ENCODE results near the gene UBE2K. TPM values are rescaled to one million over a fixed set of nuclear protein-coding genes. Genes with fewer than 3 reads are reported as not detected.
"Not testable (repeated sequence)": the region's sequence is repeated elsewhere in the genome, so short reads cannot be mapped to it uniquely, and the experiment has no call there.

The UBE2K gene
- total and polyA plus RNA-seq, 2 of the 13 experiments (the other 11 are each of a cell fraction or from before 2014, with no cell fraction given), result 36.2 to 81.0 TPM

GRCh38 chr4:39656638-39657037 lies 41.3 kb upstream of the UBE2K start:
- CTCF ChIA-PET (ENCODE audit: low intra/inter-chr PET ratio, low total read pairs); H4K20me1 ChIP-seq (ENCODE audit: insufficient read depth, low read length); H3K36me3 ChIP-seq (replicated peaks in 1 of 2; ENCODE audit: control insufficient read depth in 1 of 2, insufficient read depth in 2 of 2, low read length in 2 of 2); intact Hi-C loops (cut with micrococcal nuclease; ENCODE audit: unreplicated experiment); POLR2A ChIA-PET; H3K9me3 ChIP-seq (ENCODE audit: low read length); H3K79me2 ChIP-seq (ENCODE audit: insufficient read depth, low read length); H3K4me3 ChIP-seq (replicated peaks in 1 of 3; ENCODE audit: insufficient read depth in 1 of 3, low read depth in 2 of 3, low read length in 3 of 3); H3K27ac ChIP-seq (ENCODE audit: extremely low read length, insufficient read depth, low read length); H3K4me2 ChIP-seq (ENCODE audit: low read depth, low read length); H3K4me1 ChIP-seq (ENCODE audit: insufficient read depth, low read length); ATAC-seq; H2AFZ ChIP-seq (ENCODE audit: low read length); in situ Hi-C loops (cut with HindIII; ENCODE audit: extremely low pct_ligation_motif_present, low pct_unique_long_range_greater_than_20kb); BruUV-seq (replicated peaks); FAIRE-seq; DNase-seq (ENCODE audit: low spot score); H3K9ac ChIP-seq (ENCODE audit: insufficient read depth, low read depth, low read length); H3K27me3 ChIP-seq (ENCODE audit: control insufficient read depth in 1 of 2, insufficient read depth in 2 of 2, low read length in 2 of 2): not testable (repeated sequence)
- 98% methylated on average over 5 of the region's 5 CpGs for WGBS (ENCODE audit: low lambda C conversion rate)

DNA sequence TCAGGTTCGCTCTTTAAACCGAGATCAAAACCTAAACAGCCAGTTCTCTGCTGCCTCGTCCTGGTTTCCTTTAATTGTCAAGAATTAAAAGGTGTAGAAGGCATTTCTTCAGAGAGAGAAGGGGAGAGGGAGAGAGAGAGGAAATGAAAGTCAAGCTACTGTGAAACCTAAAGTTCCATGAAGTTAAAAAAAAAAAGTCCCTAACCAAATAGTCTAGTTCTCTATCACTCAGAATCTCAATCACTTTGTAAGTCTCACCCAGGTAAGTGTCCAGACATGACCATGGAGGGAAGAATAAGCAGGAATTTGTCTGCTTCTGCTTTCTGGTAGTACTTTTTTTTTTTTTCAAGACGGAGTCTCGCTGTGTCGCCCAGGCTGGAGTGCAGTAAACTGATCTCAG lies 40.5 kb upstream of the UBE2K start:
- intact Hi-C loops (cut with micrococcal nuclease; ENCODE audit: unreplicated experiment), result no loop called here
- Histone ChIP-seq H3K27ac (ENCODE audit: extremely low read length, insufficient read depth, low read length) (no peak overlapping the region), H3K27me3 (ENCODE audit: control insufficient read depth in 1 of 2, insufficient read depth in 2 of 2, low read length in 2 of 2) (no peaks in the 10 kb centered on the region), H2AFZ (ENCODE audit: low read length) (no peak overlapping the region), H3K4me2 (ENCODE audit: low read depth, low read length) (no peak overlapping the region), H4K20me1 (ENCODE audit: insufficient read depth, low read length) (no peaks in the 10 kb centered on the region), H3K4me1 (ENCODE audit: insufficient read depth, low read length) (peaks cover 5% of the 10 kb centered on the region; the same call in 1 of the 2 replicates), H3K9me3 (ENCODE audit: low read length) (no peaks in the 10 kb centered on the region), H3K79me2 (ENCODE audit: insufficient read depth, low read length) (no peaks in the 10 kb centered on the region), H3K36me3 (replicated peaks in 1 of 2; ENCODE audit: control insufficient read depth in 1 of 2, insufficient read depth in 2 of 2, low read length in 2 of 2) (no peaks in the 10 kb centered on the region), H3K4me3 (replicated peaks in 1 of 3; ENCODE audit: insufficient read depth in 1 of 3, low read depth in 2 of 3, low read length in 3 of 3) (no peak overlapping the region), H3K9ac (ENCODE audit: insufficient read depth, low read depth, low read length) (no peak overlapping the region)
- DNase-seq (ENCODE audit: low spot score) (no peak), ATAC-seq (no peak), FAIRE-seq (no peak)
- in situ Hi-C loops (cut with HindIII; ENCODE audit: extremely low pct_ligation_motif_present, low pct_unique_long_range_greater_than_20kb), result no loop called here
- ChIA-PET CTCF (ENCODE audit: low intra/inter-chr PET ratio, low total read pairs) (no interaction called here), POLR2A (no interaction called here)
- TF ChIP-seq THAP11 (CRISPR knock-in tag; IDR thresholded peaks at IDR 0.05) (no peak), ZNF615 (CRISPR knock-in tag; IDR thresholded peaks at IDR 0.05; ENCODE audit: borderline replicate concordance) (no peak)
- WGBS (ENCODE audit: low lambda C conversion rate), result 96% methylated on average over 6 of the region's 6 CpGs
- no TSS peak for BruUV-seq (replicated peaks)

DNA sequence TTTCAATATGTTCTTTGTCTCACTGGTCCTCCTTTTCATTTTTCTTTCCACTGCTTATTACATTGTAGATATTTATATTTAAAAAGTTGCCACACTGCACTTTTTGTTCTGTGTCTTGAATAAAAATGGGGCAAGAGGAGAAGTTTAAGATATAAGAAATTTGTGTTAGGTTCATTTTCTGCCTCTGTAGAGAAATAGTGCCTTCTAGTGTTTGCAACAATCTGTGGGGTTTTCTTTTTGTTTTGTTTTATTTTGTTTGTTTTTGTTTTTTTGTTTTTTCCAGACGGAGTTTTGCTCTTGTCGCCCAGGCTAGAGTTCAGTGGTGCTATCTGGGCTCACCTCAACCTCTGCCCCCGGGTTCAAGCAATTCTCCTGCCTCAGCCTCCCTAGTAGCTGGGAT lies 39.2 kb upstream of the UBE2K start:
- no TSS peak for BruUV-seq (replicated peaks)
- intact Hi-C loops (cut with micrococcal nuclease; ENCODE audit: unreplicated experiment), result no loop called here
- no peaks in the 10 kb centered on the region for H3K9me3 ChIP-seq (ENCODE audit: low read length)
- DNase-seq (ENCODE audit: low spot score) (no peak), ATAC-seq (no peak), FAIRE-seq (no peak)
- H3K79me2 ChIP-seq (ENCODE audit: insufficient read depth, low read length), result no peaks in the 10 kb centered on the region
- in situ Hi-C loops (cut with HindIII; ENCODE audit: extremely low pct_ligation_motif_present, low pct_unique_long_range_greater_than_20kb), result no loop called here
- H3K4me1 ChIP-seq (ENCODE audit: insufficient read depth, low read length), result peaks cover 14% of the 10 kb centered on the region
- 56% methylated on average over 3 of the region's 3 CpGs for WGBS (ENCODE audit: low lambda C conversion rate)
- H2AFZ ChIP-seq (ENCODE audit: low read length), result no peak overlapping the region
- no peaks in the 10 kb centered on the region for H3K27me3 ChIP-seq (ENCODE audit: control insufficient read depth in 1 of 2, insufficient read depth in 2 of 2, low read length in 2 of 2)
- no peaks in the 10 kb centered on the region for H4K20me1 ChIP-seq (ENCODE audit: insufficient read depth, low read length)
- ChIA-PET CTCF (ENCODE audit: low intra/inter-chr PET ratio, low total read pairs) (no interaction called here), POLR2A (interaction anchor here (2.4 kb wide), 1 partner anchor 131 kb away, joined by 5 read pairs; the partner anchor contains the start of gene UGDH)
- H3K36me3 ChIP-seq (replicated peaks in 1 of 2; ENCODE audit: control insufficient read depth in 1 of 2, insufficient read depth in 2 of 2, low read length in 2 of 2), result no peaks in the 10 kb centered on the region
- H3K4me3 ChIP-seq (replicated peaks in 1 of 3; ENCODE audit: insufficient read depth in 1 of 3, low read depth in 2 of 3, low read length in 3 of 3), result no peak overlapping the region
- no peak overlapping the region for H3K9ac ChIP-seq (ENCODE audit: insufficient read depth, low read depth, low read length)
- H3K27ac ChIP-seq (ENCODE audit: extremely low read length, insufficient read depth, low read length), result no peak overlapping the region
- H3K4me2 ChIP-seq (ENCODE audit: low read depth, low read length), result no peak overlapping the region
- TF ChIP-seq ZFP36L2 (CRISPR knock-in tag; IDR thresholded peaks at IDR 0.05) (no peak), ERF (CRISPR knock-in tag; IDR thresholded peaks at IDR 0.05) (no peak), NFATC3 (CRISPR knock-in tag; IDR thresholded peaks at IDR 0.05) (no peak), SMC3 (IDR thresholded peaks at IDR 0.05; ENCODE audit: low read length) (0 out of 2 replicates have a peak, but pooled peaks have one; percentile 36), ZSCAN21 (CRISPR knock-in tag; IDR thresholded peaks at IDR 0.05; ENCODE audit: borderline replicate concordance) (no peak), ZUFSP (CRISPR knock-in tag; IDR thresholded peaks at IDR 0.05; ENCODE audit: borderline replicate concordance) (no peak), STAG1 (CRISPR knock-in tag; IDR thresholded peaks at IDR 0.05) (peak; percentile 66)
- TF ChIP-seq, protein P1, sequence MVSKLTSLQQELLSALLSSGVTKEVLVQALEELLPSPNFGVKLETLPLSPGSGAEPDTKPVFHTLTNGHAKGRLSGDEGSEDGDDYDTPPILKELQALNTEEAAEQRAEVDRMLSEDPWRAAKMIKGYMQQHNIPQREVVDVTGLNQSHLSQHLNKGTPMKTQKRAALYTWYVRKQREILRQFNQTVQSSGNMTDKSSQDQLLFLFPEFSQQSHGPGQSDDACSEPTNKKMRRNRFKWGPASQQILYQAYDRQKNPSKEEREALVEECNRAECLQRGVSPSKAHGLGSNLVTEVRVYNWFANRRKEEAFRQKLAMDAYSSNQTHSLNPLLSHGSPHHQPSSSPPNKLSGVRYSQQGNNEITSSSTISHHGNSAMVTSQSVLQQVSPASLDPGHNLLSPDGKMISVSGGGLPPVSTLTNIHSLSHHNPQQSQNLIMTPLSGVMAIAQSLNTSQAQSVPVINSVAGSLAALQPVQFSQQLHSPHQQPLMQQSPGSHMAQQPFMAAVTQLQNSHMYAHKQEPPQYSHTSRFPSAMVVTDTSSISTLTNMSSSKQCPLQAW (CRISPR knock-in tag; IDR thresholded peaks at IDR 0.05), result no peak

All from HepG2 (cell line).